ENCODE results near the gene ACTL6B. TPM values are rescaled to one million over a fixed set of nuclear protein-coding genes. Genes with fewer than 3 reads are reported as not detected.
A peak's percentile ranks its signal among the peaks of the same experiment; 100 is the strongest.
"Not testable (repeated sequence)": the region's sequence is repeated elsewhere in the genome, so short reads cannot be mapped to it uniquely, and the experiment has no call there.

The ACTL6B gene
- total RNA-seq, 2 donors from 2014 or later, result not detected

DNA sequence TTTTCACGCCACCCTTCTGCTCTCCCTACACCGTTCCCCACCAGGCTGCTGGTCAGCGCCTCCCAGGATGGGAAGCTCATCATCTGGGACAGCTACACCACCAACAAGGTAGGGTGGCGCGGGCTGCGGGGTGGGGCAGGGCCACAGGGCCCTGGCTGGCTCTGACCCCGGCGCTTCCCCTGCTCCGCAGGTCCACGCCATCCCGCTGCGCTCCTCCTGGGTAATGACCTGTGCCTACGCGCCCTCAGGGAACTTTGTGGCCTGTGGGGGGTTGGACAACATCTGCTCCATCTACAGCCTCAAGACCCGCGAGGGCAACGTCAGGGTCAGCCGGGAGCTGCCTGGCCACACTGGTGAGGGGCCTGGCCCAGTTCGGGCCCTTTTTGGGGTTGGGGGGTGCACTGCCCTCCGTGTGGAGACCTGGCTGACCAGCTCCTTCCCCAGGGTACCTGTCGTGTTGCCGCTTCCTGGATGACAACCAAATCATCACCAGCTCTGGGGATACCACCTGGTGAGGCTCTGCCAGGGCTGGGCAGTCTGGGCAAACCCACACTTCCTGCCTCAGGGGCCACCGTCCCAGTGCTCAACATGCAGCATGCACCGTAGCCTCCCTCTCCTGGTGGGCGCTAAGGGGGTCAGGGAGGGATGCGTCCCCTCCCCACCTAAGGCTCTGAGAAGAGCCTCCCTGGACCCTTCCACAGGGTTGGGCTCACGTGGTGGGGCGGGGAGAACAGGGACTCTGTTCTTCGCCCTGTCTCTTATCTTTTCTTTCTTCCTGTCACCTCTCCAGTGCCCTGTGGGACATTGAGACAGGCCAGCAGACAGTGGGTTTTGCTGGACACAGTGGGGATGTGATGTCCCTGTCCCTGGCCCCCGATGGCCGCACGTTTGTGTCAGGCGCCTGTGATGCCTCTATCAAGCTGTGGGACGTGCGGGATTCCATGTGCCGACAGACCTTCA lies 21.3 kb upstream of the ACTL6B start:
- H3K36me3 Mint-ChIP-seq, result peaks cover 15 to 21% of the 10 kb centered on the region in 2 donors
- no peaks in the 10 kb centered on the region for H3K9me3 Mint-ChIP-seq
- H3K27ac Mint-ChIP-seq, result peak overlapping the region; percentile 65 to 70
- DNase-seq (ENCODE audit: low spot score in 2 of 2) (no peak), ATAC-seq (no peak)

DNA sequence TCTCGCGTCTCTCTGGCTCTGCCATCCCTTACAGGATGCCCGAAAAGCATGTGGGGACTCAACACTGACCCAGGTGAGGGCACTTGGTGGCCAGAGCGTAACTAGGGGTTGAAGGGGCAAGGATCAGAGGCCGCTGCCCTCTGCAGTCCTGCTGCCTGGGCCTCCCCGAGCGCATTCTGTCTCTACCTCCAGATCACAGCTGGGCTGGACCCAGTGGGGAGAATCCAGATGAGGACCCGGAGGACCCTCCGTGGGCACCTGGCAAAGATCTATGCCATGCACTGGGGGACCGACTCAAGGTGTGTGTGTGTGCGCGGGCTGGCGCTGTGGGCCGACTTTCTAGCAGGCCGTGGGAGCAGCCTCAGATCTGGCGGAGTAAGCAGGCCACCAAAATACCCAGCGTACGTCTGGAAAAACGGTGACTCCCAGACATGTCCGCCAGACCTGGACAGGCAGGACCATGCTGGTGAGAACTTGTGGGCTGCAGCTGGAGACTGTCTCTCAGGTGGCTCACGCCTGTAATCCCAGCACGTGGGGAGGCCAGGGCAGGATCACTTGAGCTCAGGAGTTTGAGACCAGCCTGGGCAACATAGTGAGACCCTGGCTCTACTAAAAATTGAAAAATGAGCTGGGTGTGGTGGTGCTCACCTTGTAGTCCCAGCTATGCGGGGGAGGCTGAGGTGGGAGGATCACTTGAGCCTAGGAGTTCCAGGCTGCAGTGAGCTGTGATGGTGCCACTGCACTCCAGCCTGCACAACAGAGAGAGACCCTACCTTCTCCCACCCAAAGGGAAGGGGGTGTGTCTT lies 20.5 kb upstream of the ACTL6B start:
- H3K36me3 Mint-ChIP-seq, result peaks cover 15 to 19% of the 10 kb centered on the region in 2 donors
- no peaks in the 10 kb centered on the region for H3K9me3 Mint-ChIP-seq
- no peak for ATAC-seq
- DNase-seq (ENCODE audit: low spot score in 2 of 2), result no peak
- H3K27ac Mint-ChIP-seq, result peak overlapping the region; percentile 79 to 94

DNA sequence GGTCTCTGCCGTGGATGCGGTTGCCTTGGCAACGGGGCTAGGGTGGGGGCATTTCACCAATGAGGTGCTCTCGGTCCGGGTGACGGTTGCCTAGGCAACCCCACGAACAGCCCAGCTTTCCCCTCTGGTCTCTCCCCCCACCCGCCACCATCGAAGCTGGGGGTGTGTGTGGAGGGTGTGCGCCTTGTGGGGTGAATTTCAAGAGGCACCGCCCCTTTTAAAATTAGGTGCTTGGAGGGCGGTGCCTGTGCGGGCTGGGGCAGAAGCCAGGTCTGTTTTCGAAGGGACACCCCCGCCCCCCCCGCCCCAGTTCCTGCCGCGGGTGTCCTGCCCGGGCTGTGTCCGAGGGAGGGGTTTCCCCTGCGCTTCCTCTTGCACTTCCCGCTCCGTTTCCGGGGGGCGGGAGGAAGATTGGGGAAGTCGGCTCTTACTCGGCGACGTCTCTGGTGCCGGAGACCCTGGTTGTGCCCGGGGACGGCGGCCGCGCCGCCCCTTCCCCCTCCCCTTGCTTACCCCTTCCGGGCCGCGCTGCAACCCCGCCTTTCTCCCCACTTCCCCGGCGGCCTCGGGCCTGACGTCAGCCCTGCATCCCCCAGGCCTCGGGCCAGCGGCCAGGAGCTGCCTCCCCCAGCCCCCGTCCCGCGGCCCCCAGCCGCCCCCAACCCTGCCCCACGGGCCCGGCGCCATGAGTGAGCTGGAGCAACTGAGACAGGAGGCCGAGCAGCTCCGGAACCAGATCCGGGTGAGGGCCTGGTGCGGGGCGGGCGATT lies 19.5 kb upstream of the ACTL6B start:
- ATAC-seq (peak; percentile 50 to 65), DNase-seq (ENCODE audit: low spot score in 2 of 2) (peak; percentile 74 to 88)
- Mint-ChIP-seq H3K36me3 (peaks cover 15 to 16% of the 10 kb centered on the region in 2 donors), H3K27ac (peak overlapping the region; percentile 68 to 79), H3K9me3 (no peaks in the 10 kb centered on the region)

DNA sequence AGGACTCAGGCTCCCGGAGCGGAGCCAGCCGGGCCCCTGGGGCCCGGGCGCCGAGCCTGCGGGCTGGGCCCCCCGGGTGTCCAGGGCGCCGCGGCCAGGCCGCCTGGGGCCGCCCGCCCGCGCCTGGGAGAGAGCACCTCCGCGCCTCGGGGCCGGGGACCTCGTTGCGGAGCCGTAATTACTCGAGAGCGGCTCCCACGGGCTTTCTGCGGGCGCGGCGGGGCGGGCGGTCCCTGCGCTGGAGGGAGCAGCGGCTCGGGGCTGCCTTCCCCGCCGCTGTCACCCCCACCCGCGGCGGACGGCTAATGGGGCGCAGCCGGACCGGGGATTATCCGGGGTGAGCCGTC lies 18.8 kb upstream of the ACTL6B start:
- Mint-ChIP-seq H3K36me3 (peaks cover 15 to 16% of the 10 kb centered on the region in 2 donors), H3K27ac (peak overlapping the region in 1 of 2 donors; percentile 93), H3K9me3 (no peaks in the 10 kb centered on the region)
- DNase-seq (ENCODE audit: low spot score in 2 of 2) (no peak), ATAC-seq (no peak)

DNA sequence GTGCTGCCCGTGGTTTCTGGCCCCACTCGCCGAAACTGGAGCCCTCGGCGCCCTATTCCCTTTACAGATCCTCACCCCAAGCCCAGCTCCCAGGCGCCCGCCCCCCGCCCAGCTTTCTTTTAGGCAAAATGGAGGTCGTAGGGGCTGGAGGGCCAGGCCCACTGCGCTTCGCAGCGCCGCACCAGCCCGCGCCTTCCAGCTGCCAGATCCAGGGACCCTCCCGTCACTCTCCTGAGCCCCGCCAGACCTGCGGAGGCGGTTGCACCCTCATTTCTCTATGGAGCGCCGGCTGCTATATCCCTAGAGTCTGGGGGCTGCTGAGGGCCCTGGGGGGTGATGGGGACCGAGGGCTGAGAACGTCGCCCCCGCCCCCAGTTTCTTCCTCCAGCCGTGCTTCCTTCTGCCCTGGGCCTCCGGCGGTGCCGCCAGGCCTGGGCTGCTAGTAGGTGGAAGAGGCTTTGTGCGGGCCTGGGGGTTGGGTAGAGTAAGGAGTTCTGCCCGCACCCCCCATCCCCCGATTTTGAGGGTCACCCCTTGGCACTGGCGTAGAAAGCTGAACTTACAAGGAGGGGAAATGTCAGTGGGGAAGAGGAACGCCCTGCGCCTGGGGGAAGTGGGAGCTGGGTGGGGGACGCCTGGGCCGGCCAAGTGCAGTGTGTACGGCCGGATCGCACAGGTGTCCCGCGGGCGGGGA lies 18.3 kb upstream of the ACTL6B start:
- no peaks in the 10 kb centered on the region for H3K9me3 Mint-ChIP-seq
- peaks cover 15 to 16% of the 10 kb centered on the region in 2 donors for H3K36me3 Mint-ChIP-seq
- no peak for ATAC-seq

DNA sequence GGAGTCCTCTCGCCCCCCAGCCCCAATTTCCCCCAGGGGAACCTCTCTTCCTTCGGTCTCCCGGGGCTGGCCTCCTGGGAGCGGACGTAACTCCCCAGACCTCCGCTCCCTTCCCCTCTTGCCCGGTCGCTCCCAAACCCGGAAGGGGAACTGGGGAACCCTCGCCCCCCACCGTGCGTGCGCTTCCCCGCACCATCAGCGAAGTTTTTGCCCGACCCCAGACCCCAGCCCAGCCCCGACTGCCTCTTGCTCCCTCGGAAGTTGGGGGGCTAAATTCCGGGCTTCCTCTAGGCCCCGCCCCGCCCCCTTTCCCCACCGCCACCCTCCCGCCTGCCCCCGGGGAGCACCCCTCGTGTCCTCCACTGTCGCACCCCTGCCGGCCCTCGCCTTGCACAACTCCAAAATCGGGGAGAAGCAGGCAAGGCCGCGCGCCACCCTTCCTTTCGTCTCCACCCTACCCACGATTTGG lies 17.7 kb upstream of the ACTL6B start:
- H3K9me3 Mint-ChIP-seq, result no peaks in the 10 kb centered on the region
- peaks cover 15 to 16% of the 10 kb centered on the region in 2 donors for H3K36me3 Mint-ChIP-seq
- peak overlapping the region; percentile 93 to 97 for H3K27ac Mint-ChIP-seq
- DNase-seq (ENCODE audit: low spot score in 2 of 2), result peak in 1 of 2 donors; percentile 50
- ATAC-seq, result no peak

More for the DNA sequence above, 18.3 kb upstream of the ACTL6B start:
- H3K27ac Mint-ChIP-seq, result peak overlapping the region; percentile 93 to 97
- DNase-seq (ENCODE audit: low spot score in 2 of 2), result no peak

DNA sequence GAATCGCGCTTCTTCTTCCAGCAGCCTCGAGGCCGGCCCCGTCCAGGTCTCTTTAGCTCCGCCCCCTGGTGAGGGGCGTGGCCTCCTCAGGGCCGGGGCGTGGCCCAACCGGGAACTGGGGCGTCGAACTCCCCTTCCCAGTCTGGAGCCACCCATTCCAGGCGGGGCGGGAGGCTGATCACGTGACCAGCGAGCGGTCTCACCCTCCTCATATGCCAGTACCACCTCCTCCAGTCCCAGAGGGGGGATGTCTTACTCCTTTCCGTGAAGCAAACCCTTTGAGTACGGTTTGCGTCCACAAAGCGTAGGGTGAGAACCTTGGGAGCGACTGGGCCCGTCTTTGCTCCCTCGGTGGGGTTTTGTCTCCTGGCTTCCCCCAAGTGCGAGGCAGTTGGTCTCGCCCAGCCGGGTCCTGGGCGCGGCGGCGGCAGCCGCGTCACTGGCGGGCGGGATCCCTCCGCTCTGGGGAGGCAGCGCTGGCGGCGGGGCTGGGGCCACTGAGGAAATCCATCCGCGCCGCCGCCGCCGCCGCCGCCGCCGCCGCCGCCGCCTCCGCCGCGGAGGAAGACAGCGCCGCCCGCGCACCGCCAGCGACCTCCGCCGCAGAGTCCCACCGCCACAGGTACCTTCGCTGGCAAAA lies 17.2 kb upstream of the ACTL6B start, which contains the start of gene GNB2:
GNB2 (plus strand) TSS at position 439 of the 640 bp plus-strand sequence. CDS start 2,526 bp downstream, outside the sequence.
- ATAC-seq, result peak; percentile 74 to 80
- Mint-ChIP-seq H3K27ac (peak within 1 kb of the TSS; percentile 93 to 97), H3K36me3 (peaks cover 15 to 16% of the 10 kb centered on the region in 2 donors), H3K9me3 (no peaks in the 10 kb centered on the region)
- peak; percentile 100 for DNase-seq (ENCODE audit: low spot score in 2 of 2)

DNA sequence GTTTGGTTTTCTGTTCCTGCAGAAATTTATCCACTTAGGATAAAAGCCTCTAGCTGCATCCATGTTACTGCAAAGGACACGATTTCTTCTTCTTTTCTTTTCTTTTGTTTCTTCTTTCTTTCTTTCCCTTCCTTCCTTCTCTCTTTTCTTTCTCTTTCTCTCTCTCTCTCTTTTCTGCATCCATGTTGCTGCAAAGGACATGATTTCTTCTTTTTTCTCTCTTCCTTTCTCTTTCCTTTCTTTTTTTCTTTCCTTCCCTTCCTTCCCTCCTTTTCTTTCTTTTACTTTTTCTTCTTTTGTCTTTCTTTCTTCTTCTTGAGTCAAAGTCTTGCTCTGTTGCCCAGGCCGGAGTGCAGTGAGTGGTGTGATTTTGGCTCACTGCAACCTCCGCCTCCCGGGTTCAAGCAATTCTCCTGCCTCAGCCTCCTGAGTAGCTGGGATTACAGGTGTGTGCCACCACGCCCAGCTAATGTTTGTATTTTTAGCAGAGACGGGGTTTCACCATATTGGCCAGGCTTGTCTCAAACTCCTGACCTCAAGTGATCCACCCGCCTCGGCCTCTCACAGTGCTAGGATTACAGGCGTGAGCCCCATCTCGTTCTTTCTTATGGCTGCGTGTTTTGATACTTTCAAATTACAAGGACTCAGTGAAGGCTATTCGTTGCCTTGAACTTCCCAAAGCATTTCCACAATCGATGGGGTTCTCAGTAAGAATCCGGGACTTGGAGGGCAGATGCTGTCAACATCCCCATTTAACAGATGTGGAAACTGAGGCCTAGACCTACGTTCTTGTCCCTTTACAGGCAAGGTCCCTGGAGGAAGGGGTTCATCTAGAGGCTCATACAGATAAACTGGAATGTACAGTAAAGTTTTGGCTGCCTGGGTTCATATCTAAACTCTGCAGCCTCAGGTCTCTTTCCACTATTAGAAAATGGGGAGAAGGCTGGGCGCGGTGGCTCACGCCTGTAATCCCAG lies 15.4 kb upstream of the ACTL6B start:
- Mint-ChIP-seq H3K36me3 (peaks cover 12 to 13% of the 10 kb centered on the region in 2 donors), H3K9me3 (no peaks in the 10 kb centered on the region), H3K27ac (peak overlapping the region in 1 of 2 donors; percentile 93)
- DNase-seq (ENCODE audit: low spot score in 2 of 2) (no peak), ATAC-seq (no peak)

DNA sequence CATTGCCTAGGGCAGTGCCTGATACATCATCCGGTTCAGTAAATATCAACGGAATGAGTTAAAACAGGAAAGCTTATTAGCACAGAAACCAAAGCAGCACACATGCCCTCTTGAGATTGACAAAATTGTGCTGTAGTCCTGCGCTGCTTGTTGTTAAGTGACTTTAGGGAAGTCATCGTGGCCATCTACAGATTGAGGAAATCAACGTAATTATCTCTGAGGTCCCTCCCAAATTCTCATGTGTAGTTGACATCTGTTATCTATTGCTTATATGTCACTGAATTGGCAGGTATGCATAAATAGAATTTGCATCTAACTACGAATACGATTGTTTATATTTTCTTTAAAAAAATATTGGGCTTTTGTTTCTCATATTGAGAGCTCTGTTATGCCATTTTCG lies 13.8 kb upstream of the ACTL6B start:
- ATAC-seq, result no peak
- H3K9me3 Mint-ChIP-seq, result no peaks in the 10 kb centered on the region
- DNase-seq (ENCODE audit: low spot score in 2 of 2), result no peak
- no peak overlapping the region for H3K27ac Mint-ChIP-seq
- H3K36me3 Mint-ChIP-seq, result peaks cover 9% of the 10 kb centered on the region in 2 donors

DNA sequence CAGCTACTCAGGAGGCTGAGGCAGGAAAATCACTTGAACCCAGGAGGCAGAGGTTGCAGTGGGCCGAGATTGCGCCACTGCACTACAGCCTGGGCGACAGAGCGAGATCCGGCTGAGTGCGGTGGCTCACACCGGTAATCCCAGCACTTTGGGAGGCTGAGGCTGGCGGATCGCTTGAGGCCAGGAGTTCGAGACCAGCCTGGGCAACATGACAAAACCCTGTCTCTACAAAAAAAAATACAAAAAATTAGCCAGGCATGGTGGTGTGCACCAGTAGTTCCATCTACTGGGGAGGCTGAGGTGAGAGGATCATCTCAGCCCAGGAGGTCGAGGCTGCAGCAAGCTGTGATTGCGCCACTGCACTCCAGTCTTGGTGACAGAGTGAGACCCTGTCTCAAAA lies 12.9 kb upstream of the ACTL6B start:
- DNase-seq (ENCODE audit: low spot score in 2 of 2); H3K9me3 Mint-ChIP-seq; H3K36me3 Mint-ChIP-seq; ATAC-seq; H3K27ac Mint-ChIP-seq: not testable (repeated sequence)

DNA sequence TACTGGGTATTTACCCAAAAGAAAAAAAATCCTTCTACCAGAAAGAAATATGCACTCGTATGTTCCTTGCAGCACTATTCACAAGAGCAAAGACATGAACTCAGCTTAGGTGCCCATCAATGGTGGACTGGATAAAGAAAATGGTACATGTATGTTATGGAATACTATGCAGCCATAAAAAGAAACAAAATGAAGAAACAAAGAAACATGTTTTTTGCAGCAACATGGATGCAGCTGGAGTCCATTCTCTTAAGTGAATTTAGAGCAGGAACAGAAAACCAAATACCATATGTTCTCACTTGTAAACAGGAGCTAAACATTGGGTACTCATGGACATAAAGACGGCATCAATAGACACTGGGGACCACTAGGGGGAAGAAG lies 11.8 kb upstream of the ACTL6B start:
- Mint-ChIP-seq H3K9me3 (no peaks in the 10 kb centered on the region), H3K27ac (no peak overlapping the region), H3K36me3 (no peaks in the 10 kb centered on the region)
- DNase-seq (ENCODE audit: low spot score in 2 of 2), result no peak
- no peak for ATAC-seq

DNA sequence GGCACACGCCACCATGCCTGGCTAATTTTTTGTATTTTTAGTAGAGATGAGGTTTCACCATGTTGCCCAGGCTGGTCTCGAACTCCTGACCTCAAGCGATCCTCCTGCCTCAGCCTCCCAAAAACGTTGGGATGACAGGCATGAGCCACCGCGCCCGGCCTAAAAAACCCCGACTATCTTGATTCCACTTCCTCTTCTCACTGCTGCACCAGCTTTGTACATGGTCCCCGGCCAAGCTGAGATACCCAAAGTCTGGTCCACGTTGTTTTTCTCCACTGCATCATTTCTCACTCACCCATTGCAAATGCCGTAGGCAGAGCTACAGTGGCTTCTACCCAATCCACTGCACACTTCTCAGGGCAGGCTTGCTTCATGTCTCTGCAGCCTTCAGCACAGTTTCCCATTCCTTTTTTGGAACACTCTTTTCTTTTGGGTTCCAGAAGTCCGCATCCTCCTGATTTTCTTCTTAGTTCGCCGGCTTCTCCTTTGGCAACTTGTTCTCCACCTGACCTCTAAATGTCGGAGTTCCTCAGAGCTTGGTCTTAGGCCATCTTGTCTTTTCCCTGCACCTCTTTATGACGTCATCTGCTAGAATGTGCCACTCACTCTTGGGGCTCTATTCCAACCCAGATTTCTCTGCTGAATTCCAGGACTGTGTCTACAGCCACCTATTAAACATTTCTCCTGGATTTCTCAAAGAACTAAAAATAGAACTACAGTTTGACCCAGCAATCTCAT lies 11.3 kb upstream of the ACTL6B start:
- Mint-ChIP-seq H3K9me3 (no peaks in the 10 kb centered on the region), H3K27ac (no peak overlapping the region), H3K36me3 (no peaks in the 10 kb centered on the region)
- DNase-seq (ENCODE audit: low spot score in 2 of 2) (no peak), ATAC-seq (no peak)

DNA sequence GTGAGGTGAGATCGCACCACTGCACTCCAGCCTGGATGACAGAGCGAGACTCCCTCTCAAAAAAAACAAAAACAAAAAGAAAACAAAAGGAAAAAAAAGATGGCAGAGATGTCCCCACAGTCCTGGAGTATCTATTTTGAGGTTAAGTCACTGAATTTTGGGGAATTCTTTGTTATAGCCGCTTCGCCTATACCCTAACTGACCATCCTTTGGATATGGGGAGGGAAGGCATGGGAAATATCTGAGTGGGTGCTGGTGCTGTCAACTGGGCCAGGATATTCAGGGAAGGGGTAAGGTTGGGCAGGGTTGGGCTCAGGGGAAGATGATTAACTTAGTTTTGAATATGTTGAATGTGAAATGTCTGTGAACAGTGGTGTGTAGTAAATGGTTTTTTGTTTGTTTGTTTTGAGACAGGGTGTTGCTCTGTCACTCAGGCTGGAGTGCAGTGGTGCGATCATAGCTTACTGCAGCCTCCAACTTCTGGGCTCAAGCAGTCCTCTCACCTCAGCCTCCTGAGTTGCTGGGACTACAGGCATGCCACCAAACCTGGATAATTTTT lies 9.0 kb upstream of the ACTL6B start:
- Mint-ChIP-seq H3K27ac (no peak overlapping the region), H3K36me3 (no peaks in the 10 kb centered on the region), H3K9me3 (no peaks in the 10 kb centered on the region)
- ATAC-seq, result no peak
- no peak for DNase-seq (ENCODE audit: low spot score in 2 of 2)

All from activated naive CD4-positive, alpha-beta T cell treated with anti-CD3 and anti-CD28 coated beads, Interleukin-2, amount 50 U/mL, for 72 hours (primary cell).